HG03135 (cell line): ENCODE results near the gene GJB2.

ENCODE experiments used
- ATAC-seq: cut with Tn5 transposase; IDR thresholded peaks from one replicate; pipeline ENCODE4 v1.9.1; 2021; ENCODE audit warnings: mild to moderate bottlenecking, moderate library complexity; ENCODE audit not compliant: unreplicated experiment

GJB2 gene

GRCh38 chr13:20142927-20143480, 49.7 kb downstream of the GJB2 start:
- ATAC-seq, result no peak

DNA sequence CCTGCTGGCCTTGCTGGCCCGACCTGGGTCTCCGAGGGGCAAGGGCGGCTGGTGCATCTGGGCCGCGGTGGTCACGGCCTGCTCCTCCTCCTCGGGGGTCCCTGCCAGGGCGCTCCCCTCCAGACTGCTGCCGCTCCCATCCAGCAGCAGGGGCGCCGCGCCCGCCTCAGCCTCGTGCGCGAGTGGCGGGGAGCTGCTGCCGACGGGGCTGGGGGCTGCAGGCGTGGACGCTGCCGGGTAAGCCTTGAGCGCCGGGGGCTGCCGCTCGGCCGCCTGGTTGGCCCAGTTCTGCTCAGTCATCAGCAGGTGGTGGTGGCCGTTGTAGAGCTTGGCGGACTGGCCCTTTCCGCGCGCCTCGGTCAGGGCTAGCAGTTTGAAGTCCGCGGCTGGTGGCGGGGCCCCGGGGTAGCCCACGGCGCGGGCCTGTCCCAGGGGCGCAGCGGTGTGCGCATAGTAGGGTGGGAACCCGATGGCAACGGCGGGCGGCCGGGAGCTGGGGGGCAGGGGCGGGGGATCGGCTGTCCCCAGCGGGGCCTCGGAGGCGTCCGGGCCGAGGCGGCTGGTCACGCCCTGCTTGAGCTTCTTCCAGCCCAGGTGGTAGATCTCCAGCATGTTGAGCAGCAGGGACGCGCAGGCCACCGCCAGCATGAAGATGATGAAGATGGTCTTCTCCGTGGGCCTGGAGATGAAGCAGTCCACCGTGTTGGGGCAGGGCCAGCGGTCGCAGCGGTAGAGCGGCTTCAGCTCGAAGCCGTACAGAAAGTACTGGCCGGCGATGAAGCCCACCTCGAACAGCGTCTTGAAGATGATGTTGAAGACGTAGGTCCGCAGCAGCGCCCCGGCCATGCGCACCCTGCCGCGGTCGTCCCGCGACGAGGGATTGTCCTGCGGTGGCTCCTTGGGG, 50.5 kb downstream of the GJB2 start:
- ATAC-seq, result no peak

GRCh38 chr13:20141238-20142022, 51.3 kb downstream of the GJB2 start:
- ATAC-seq, result no peak

DNA sequence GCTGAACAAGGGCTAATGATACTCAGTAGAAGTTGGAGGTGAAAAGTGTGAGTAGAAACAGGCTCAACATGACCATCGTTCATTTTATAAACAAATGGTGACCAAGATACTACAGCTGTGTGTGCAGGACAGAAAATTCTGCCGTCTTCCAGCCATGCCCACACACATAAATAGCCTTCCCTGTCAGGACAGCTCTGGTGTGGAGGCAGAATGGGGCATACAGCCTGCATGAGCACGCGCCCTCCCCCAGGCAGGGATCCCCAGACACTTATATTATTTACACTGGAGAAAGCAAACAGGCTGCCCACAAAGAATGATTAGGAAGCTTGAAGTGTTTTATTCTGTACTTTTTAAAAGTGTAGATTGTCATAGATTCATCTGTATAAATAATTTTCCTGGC, 52.3 kb downstream of the GJB2 start:
- ATAC-seq, result no peak

DNA sequence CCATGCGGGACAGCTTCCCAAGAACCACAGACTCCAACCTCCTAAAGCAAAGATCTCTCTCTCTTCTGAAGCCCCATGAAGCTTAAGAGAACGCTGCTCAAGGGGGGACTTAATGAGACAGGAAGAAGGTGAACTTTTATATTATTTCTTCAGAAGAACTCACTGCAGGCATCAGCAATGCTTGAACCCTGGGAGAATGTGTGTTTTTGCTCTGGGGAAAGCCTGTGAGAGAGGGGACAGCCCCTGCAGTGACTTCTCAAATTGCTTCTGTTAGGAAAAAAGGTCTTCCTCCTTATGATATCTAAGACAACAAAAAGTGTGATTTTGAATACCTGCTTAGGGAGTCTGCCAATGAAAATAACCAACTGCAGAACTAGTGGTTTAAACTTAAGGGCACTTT, 54.9 kb downstream of the GJB2 start:
- ATAC-seq, result no peak
